IPS DF 6.9 (cell line): Measurements from ENCODE around the gene HEATR5A.
A peak's percentile ranks its signal among the peaks of the same experiment; 100 is the strongest.

Experiments
- DNase-seq: peaks from one replicate; pipeline ENCODE4 v3.0.0-alpha.2; 2013; ENCODE audit warnings: low read depth, low spot score
- H3K27ac ChIP-seq: one replicate; pipeline ENCODE4 v1.5.1; 2013; ENCODE audit warnings: low read length, control low read depth
- H3K27me3 ChIP-seq: 2 replicates; pipeline ENCODE4 v1.6.1; 2013; ENCODE audit warnings: mild to moderate bottlenecking, low read length; ENCODE audit not compliant: control insufficient read depth, insufficient read depth
- H3K36me3 ChIP-seq: 2 replicates; pipeline ENCODE4 v1.6.1; 2013; ENCODE audit warnings: low read length; ENCODE audit not compliant: control insufficient read depth, insufficient read depth
- H3K4me1 ChIP-seq: 2 replicates; pipeline ENCODE4 v1.6.1; 2013; ENCODE audit warnings: low read length; ENCODE audit not compliant: control insufficient read depth, insufficient read depth
- H3K4me3 ChIP-seq: 2 replicates; pipeline ENCODE4 v1.5.1; 2013; ENCODE audit warnings: mild to moderate bottlenecking, low read length
- H3K9me3 ChIP-seq: 2 replicates; pipeline ENCODE4 v1.6.1; 2013; ENCODE audit warnings: low read length, inconsistent platforms; ENCODE audit not compliant: control insufficient read depth, insufficient read depth
- WGBS: extraction: QIAGEN DNeasy Blood & Tissue Kit; methylation state at CpG from one replicate; pipeline ENCODE4 v1.1.7; 2013; ENCODE audit warnings: mixed read lengths, missing lambda C conversion rate; ENCODE audit not compliant: insufficient read length, insufficient coverage; 5-methylcytosine and 5-hydroxymethylcytosine counted together

The HEATR5A gene

DNA sequence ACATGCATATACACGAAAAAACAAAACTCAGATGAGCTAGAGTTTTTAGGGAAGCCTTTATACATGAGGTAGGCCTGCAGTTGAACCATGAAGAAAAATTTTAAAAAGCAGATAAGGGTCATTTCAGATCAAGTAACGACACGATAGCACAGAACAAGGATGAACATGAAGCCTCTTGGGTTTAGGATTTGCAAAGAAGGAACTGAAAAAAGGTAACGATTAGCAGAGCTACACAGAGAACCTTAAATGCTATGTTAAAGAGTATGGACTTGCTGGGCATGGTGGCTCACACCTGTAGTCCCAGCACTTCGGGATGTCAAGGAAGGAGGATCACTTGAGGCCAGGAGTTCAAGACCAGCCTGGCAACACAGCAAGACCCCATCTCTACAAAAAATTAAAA lies 116.7 kb downstream of the HEATR5A start:
- no peaks in the 10 kb centered on the region for H3K9me3 ChIP-seq
- DNase-seq, result no peak
- H3K4me3 ChIP-seq, result no peak overlapping the region
- H3K27ac ChIP-seq, result no peak overlapping the region
- H3K27me3 ChIP-seq, result no peaks in the 10 kb centered on the region
- no peaks in the 10 kb centered on the region for H3K4me1 ChIP-seq
- H3K36me3 ChIP-seq, result no peaks in the 10 kb centered on the region
- WGBS, result no CpG with 5 or more reads among the region's 5 CpGs

DNA sequence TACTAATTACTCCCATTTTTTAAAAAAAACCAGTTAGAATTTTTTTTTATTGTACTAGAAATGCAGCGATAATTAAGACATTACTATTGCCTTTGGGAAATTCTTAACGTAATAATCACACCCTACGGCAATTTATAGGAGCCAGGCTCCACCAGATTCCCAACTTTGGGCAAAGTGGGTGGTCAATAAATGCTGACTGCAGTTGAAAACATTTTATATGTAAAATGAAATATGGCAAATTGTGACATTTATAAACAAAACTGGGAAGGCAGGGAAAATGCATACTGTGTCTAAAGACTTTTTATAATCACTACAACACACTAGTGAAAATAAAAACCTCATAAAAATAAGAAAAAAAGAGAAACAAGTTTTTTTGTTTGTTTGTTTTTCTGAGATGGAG lies 119.5 kb downstream of the HEATR5A start:
- H3K27ac ChIP-seq, result no peak overlapping the region
- DNase-seq, result no peak
- no peaks in the 10 kb centered on the region for H3K27me3 ChIP-seq
- H3K9me3 ChIP-seq, result no peaks in the 10 kb centered on the region
- no CpG with 5 or more reads among the region's 3 CpGs for WGBS
- H3K4me1 ChIP-seq, result no peaks in the 10 kb centered on the region
- no peaks in the 10 kb centered on the region for H3K36me3 ChIP-seq
- H3K4me3 ChIP-seq, result no peak overlapping the region

DNA sequence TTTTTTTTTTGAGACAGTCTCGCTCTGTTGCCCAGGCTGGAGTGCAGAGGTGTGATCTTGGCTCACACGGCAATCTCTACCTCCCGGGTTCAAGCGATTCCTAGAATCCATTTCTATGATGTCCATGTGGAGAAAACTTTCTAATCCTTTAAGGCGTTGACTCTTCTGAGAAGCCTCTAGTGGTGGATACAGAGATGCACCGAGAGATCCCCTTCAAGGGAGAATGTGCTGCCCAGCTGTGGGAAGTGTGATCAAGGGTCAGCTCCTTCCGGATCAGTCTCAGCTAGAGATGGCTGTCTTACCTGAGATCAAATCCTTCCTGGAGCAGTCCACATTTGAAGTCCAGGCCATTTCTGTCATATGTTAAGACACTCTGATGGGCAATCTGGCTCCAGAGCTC lies 120.1 kb downstream of the HEATR5A start:
- no peak overlapping the region for H3K27ac ChIP-seq

DNA sequence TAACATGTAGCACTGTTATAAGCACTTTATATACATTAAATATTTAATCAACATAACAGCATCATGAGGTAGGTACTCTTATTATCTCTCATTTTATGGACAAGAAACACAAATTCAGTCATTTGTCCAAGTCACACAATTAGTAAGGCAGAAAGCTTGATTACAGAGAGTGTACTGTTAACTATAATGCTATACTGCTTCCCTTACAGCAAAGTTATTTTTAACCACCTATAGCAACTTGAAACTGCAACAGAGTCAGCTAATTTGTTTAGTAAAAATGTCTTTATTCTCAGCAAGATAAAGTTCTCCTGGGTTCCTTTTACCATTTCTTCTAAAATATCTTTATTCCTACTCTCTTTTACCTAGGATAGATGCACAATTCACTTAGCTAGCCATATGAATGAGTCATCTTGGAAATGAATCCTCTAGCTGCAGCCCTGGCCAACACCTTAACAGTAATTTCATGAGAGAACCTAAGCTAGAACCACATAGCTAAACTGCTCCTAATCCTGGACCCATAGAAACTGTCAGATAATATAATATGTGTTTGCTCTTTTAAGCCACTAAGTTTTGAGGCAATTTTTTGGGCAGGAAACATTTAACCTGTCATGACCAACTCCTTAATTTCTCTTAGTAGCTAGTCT lies 122.5 kb downstream of the HEATR5A start:
- H3K36me3 ChIP-seq, result no peaks in the 10 kb centered on the region
- H3K27ac ChIP-seq, result no peak overlapping the region
- no peaks in the 10 kb centered on the region for H3K9me3 ChIP-seq
- no peaks in the 10 kb centered on the region for H3K27me3 ChIP-seq
- H3K4me1 ChIP-seq, result no peaks in the 10 kb centered on the region
- no peak for DNase-seq
- no peak overlapping the region for H3K4me3 ChIP-seq

More for the DNA sequence above, 120.1 kb downstream of the HEATR5A start:
- no peaks in the 10 kb centered on the region for H3K4me1 ChIP-seq
- H3K36me3 ChIP-seq, result no peaks in the 10 kb centered on the region
- no peak overlapping the region for H3K4me3 ChIP-seq
- WGBS, result no CpG with 5 or more reads among the region's 7 CpGs
- no peak for DNase-seq
- no peaks in the 10 kb centered on the region for H3K9me3 ChIP-seq
- no peaks in the 10 kb centered on the region for H3K27me3 ChIP-seq

DNA sequence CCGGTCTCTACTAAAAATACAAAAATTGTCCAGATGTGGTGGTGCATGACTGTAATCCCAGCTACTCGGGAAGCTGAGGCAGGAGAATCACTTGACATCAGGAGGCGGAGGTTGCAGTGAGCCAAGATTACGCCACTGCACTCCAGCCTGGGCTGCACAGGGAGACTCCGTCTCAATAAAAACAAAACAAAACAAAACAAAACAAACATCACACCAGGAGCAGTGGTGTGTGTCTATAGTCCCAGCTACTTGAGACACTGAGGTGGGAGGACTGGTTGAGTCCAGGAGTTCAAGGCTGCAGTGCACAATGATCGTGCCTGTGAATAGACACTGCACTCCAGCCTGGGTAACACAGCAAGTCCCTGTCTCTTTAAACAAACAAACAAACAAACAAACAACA lies 123.2 kb downstream of the HEATR5A start:
- H3K9me3 ChIP-seq, result no peaks in the 10 kb centered on the region
- H3K4me1 ChIP-seq, result no peaks in the 10 kb centered on the region
- no peaks in the 10 kb centered on the region for H3K27me3 ChIP-seq
- no peak overlapping the region for H3K4me3 ChIP-seq
- WGBS, result no CpG with 5 or more reads among the region's 6 CpGs
- H3K36me3 ChIP-seq, result no peaks in the 10 kb centered on the region
- no peak for DNase-seq
- H3K27ac ChIP-seq, result no peak overlapping the region

DNA sequence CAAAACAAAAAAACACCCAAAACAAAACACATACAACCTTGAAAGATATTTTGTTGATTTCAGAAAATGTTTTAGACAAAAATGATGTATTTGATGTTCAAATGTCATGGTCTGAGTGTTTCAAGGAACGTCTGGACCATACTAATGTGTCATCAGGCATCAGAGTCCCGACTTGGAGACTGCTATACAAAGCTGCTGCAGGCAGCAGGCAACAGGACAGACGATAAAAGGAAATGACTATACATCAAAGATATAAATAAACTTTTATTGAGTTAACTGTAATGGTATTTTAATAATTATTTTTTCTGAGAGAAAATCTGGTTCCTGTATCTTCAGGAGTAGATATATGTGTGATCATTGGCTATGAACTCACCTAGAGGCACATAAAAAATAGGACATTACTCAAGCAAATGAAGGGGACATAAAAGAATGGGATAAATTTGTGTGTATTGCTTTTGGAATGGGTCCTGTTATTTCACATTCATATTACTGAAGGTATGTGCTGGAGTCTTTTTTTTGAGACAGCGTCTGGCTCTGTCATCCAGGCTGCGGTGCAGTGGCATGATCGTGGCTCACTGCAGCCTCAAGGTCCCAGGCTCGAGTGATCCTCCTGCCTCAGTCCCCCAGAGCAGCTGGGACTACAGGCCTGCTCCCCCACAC lies 125.5 kb downstream of the HEATR5A start:
- no peak overlapping the region for H3K27ac ChIP-seq
- no peaks in the 10 kb centered on the region for H3K27me3 ChIP-seq
- H3K4me1 ChIP-seq, result no peaks in the 10 kb centered on the region
- DNase-seq, result no peak
- no peaks in the 10 kb centered on the region for H3K36me3 ChIP-seq
- no peaks in the 10 kb centered on the region for H3K9me3 ChIP-seq
- H3K4me3 ChIP-seq, result no peak overlapping the region
- no CpG with 5 or more reads among the region's 7 CpGs for WGBS

DNA sequence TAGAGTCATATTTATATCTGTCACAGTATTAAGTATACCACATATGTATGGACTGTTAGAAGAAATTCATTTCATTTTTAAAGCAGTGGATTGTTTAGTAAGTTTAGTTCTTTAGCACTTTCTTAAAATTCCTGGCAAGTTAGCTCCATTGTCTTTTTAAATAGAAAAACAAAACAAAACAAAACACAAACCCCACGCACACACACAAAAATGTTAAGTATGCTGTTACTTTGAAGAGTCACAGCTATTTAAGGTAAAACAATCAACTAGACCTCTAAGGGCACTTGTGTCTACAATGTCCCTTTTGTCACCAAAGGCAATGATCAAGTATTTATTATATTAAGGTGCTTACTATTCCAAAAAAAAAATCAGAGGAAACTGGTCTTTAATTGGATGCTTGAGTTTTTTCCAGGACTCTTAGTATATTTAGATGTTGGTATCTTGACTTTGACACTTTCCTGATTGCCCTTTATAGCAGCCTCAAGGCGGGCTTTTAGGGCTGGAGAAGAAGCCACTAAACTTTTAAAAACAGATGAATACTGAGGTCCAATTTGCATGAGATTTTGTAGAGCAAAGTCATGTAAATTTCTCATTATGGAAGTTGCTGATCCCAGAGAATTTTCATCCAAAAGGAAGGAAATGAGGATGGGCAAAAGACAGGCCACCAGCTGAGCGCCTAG lies 127.3 kb downstream of the HEATR5A start:
- Histone ChIP-seq H3K27me3 (no peaks in the 10 kb centered on the region), H3K4me1 (no peaks in the 10 kb centered on the region), H3K27ac (no peak overlapping the region), H3K9me3 (no peaks in the 10 kb centered on the region), H3K4me3 (no peak overlapping the region), H3K36me3 (no peaks in the 10 kb centered on the region)
- no CpG with 5 or more reads among the region's 3 CpGs for WGBS
- no peak for DNase-seq

DNA sequence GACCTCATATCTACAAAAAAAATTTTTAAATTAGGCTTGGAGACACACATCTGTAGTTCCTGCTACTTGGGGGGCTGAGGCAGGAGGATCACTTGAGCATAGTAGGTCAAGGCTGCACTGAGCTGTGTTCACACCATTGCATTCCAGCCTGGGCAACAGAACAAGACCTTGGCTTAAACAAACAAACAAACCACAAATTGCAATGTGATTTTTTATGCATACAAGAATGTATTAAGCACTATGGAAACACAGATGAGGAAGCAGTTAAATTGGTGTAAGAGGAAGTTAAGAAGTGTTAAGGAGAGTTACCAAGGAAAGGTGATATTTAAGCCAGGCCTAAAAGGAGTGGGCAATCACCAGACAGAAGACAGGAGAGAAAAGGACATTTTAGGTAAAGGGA lies 129.1 kb downstream of the HEATR5A start:
- no peaks in the 10 kb centered on the region for H3K27me3 ChIP-seq
- no peaks in the 10 kb centered on the region for H3K36me3 ChIP-seq
- no peaks in the 10 kb centered on the region for H3K9me3 ChIP-seq
- H3K4me1 ChIP-seq, result no peaks in the 10 kb centered on the region
- H3K27ac ChIP-seq, result no peak overlapping the region
- H3K4me3 ChIP-seq, result no peak overlapping the region
- no peak for DNase-seq

DNA sequence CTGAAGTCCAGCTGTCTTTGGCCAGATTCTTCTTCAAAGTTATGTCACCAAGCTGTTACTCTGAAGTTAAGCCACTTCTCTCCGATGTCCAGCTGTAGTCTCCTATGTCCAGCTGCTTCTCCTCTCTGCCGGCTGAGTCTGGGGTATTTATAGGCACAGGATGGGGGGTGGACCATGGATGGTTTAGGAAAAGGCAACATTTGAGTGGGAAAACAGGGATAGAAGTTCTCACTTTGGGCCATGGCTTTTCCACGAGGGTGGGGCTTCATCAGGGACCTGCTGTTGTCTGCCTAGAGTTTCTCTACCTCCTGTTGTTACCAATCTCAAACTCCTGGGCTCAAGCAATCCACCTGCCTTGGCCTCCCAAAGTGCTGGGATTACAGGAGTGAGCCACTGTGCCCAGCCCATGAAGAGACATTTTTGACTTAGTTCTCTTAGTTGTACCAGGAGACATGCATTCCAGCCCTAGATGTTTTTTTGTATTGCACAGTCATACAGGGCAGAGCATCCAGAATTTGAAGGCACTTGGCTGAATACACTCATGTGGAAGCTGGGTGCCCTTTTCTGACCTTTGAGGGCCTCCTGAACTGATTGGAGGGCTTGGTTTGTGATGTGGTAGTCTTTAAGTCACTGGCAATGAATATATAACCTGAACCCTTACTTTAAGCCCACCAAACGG lies 132.9 kb downstream of the HEATR5A start:
- H3K4me3 ChIP-seq, result no peak overlapping the region
- H3K27ac ChIP-seq, result no peak overlapping the region
- H3K27me3 ChIP-seq, result no peaks in the 10 kb centered on the region; the same call in 1 of the 2 replicates
- H3K9me3 ChIP-seq, result no peaks in the 10 kb centered on the region
- no peaks in the 10 kb centered on the region for H3K4me1 ChIP-seq
- DNase-seq, result no peak
- H3K36me3 ChIP-seq, result no peaks in the 10 kb centered on the region
- no CpG with 5 or more reads among the region's 4 CpGs for WGBS

DNA sequence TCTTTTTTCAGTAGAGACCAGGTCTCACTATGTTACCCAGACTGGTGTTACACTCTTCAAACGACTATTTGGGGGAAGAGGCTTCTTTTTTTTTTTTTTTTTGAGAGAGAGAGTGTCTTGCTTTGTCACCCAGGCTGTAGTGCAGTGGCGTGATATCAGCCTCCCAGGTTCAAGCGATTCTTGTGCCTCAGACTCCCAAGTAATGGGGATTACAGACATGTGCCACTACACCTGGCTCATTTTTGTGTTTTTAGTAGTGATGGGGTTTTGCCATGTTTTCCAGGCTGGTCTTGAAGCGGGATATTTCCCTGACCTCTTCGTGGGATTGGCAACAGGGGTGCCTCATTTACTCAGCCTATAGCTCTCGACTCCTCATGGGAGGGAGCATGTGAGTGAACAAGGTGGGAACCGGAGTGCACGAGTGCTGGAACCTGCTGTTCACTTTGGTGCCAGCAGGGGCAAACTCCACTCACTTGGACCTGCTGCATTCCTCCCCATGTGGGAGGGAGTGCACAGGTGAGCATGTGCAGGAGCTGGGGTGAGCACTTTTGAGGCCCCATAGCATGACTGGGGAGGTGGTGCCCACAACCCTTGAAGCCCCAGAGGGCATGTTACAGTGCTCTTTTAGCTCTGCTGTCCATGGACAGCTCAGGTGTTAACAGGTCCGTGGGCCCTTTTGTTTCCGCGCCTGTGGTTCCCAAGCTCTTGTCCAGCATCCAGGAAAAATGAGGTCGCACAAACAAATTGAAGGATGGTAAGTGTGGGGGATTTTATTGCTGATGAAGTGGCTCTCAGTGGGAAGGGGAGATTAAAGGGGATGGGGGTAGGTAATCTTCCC lies 133.7 kb downstream of the HEATR5A start:
- no CpG with 5 or more reads among the region's 12 CpGs for WGBS
- Histone ChIP-seq H3K4me3 (no peak overlapping the region), H3K9me3 (no peaks in the 10 kb centered on the region), H3K27me3 (no peaks in the 10 kb centered on the region; the same call in 1 of the 2 replicates), H3K4me1 (no peaks in the 10 kb centered on the region), H3K36me3 (no peaks in the 10 kb centered on the region), H3K27ac (no peak overlapping the region)
- DNase-seq, result peak; percentile 64
